ENCODE measurements around the gene GRAMD2B. TPM values are rescaled to one million over a fixed set of nuclear protein-coding genes. Genes with fewer than 3 reads are reported as not detected.

GRAMD2B gene
- total and polyA plus RNA-seq, 9 donors, result 19.2 to 99.0 (median 32.2) TPM

- no peak for TF ChIP-seq POLR2A (IDR thresholded peaks at IDR 0.05)
- TF ChIP-seq, protein P1, sequence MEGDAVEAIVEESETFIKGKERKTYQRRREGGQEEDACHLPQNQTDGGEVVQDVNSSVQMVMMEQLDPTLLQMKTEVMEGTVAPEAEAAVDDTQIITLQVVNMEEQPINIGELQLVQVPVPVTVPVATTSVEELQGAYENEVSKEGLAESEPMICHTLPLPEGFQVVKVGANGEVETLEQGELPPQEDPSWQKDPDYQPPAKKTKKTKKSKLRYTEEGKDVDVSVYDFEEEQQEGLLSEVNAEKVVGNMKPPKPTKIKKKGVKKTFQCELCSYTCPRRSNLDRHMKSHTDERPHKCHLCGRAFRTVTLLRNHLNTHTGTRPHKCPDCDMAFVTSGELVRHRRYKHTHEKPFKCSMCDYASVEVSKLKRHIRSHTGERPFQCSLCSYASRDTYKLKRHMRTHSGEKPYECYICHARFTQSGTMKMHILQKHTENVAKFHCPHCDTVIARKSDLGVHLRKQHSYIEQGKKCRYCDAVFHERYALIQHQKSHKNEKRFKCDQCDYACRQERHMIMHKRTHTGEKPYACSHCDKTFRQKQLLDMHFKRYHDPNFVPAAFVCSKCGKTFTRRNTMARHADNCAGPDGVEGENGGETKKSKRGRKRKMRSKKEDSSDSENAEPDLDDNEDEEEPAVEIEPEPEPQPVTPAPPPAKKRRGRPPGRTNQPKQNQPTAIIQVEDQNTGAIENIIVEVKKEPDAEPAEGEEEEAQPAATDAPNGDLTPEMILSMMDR (IDR thresholded peaks at IDR 0.05), result no peak
- no peak for TF ChIP-seq EP300 (IDR thresholded peaks at IDR 0.05)
- Histone ChIP-seq H3K4me1 (ENCODE audit: insufficient read depth) (peaks cover 21% of the 10 kb centered on the region), H3K27me3 (no peaks in the 10 kb centered on the region), H3K4me3 (no peak overlapping the region), H3K27ac (peak overlapping the region; percentile 16 to 21), H3K9me3 (no peaks in the 10 kb centered on the region), H3K36me3 (no peaks in the 10 kb centered on the region)
- 36 to 51% (median 36%) methylated on average over 3 of the region's 3 CpGs for WGBS, 3 donors
- DNase-seq, result no peak
- intact Hi-C loops (cut with DNase I), result loop anchor here in 2 of 4 donors (10.0 kb wide), 2 partner anchors 47 to 63 kb away; partner anchors contain the start of gene GRAMD2B (in 2 of the 2)
Observed at GRCh38 chr5:126471875-126472537, 48.8 kb downstream of the GRAMD2B start.

- DNase-seq, result no peak
- Histone ChIP-seq H3K4me1 (ENCODE audit: insufficient read depth) (peaks cover 21% of the 10 kb centered on the region), H3K4me3 (no peak overlapping the region), H3K36me3 (no peaks in the 10 kb centered on the region), H3K27me3 (no peaks in the 10 kb centered on the region), H3K27ac (peak overlapping the region in 1 of 2 donors; percentile 16), H3K9me3 (no peaks in the 10 kb centered on the region)
- WGBS, 3 donors, result 87 to 97% (median 90%) methylated on average over 2 of the region's 2 CpGs
- intact Hi-C loops (cut with DNase I), result loop anchor here in 2 of 4 donors (10.0 kb wide), 2 partner anchors 48 to 62 kb away; partner anchors contain the start of gene GRAMD2B (in 2 of the 2)
- TF ChIP-seq, protein P1 (IDR thresholded peaks at IDR 0.05), result no peak
- TF ChIP-seq POLR2A (IDR thresholded peaks at IDR 0.05), result no peak
- no peak for TF ChIP-seq EP300 (IDR thresholded peaks at IDR 0.05)
Observed at GRCh38 chr5:126472538-126472889, 49.3 kb downstream of the GRAMD2B start.

- 3 to 5% (median 4%) methylated on average over 5 of the region's 5 CpGs for WGBS, 3 donors
- H3K9me3 ChIP-seq, result no peaks in the 10 kb centered on the region
Observed at GRCh38 chr5:126477294-126478117, 54.3 kb downstream of the GRAMD2B start.

DNA sequence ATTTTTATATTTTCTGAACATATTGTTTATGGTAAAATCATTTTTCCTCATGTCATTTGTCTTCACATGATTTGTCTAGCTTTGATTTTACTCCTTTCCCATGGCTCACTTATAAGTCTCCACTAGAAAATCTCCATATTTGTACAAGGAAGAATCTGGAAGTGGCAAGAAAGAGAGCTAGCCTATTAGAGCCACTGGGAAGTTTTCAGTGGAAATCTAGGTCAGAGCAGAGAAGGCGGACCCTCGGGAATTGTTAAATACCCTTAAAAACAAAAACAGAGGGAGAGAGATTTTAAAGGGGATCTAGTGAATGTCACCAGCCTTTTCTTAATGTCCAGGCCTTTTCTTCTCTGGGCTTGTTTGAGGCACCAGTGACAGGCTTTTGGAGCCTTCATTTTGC lies 56.6 kb downstream of the GRAMD2B start:
- H3K4me3 ChIP-seq, result no peak overlapping the region
- no peak for DNase-seq
- intact Hi-C loops (cut with DNase I), result loop anchor here in 3 of 4 donors (5.0 to 10.0 kb wide), 3 partner anchors 55 to 123 kb away; partner anchors contain the start of gene GRAMD2B (in 2 of the 3)
- TF ChIP-seq POLR2A (IDR thresholded peaks at IDR 0.05) (no peak), EP300 (IDR thresholded peaks at IDR 0.05) (no peak)
- TF ChIP-seq, protein P1 (IDR thresholded peaks at IDR 0.05), result no peak
- H3K4me1 ChIP-seq (ENCODE audit: insufficient read depth), result peaks cover 9% of the 10 kb centered on the region
- no peaks in the 10 kb centered on the region for H3K27me3 ChIP-seq
- H3K9me3 ChIP-seq, result no peaks in the 10 kb centered on the region
- peak overlapping the region; percentile 8 to 56 for H3K27ac ChIP-seq
- 46 to 63% (median 48%) methylated on average over 2 of the region's 2 CpGs for WGBS, 3 donors
- H3K36me3 ChIP-seq, result no peaks in the 10 kb centered on the region

More at GRCh38 chr5:126477294-126478117, 54.3 kb downstream of the GRAMD2B start:
- H3K36me3 ChIP-seq, result no peaks in the 10 kb centered on the region
- peaks cover 11% of the 10 kb centered on the region for H3K4me1 ChIP-seq (ENCODE audit: insufficient read depth)
- H3K27ac ChIP-seq, result peak overlapping the region; percentile 26 to 62
- no peaks in the 10 kb centered on the region for H3K27me3 ChIP-seq
- intact Hi-C loops (cut with DNase I), result loop anchor here in 3 of 4 donors (5.0 to 10.0 kb wide), 3 partner anchors 53 to 120 kb away; partner anchors contain the start of gene GRAMD2B (in 2 of the 3)
- TF ChIP-seq EP300 (IDR thresholded peaks at IDR 0.05), result no peak
- no peak for TF ChIP-seq POLR2A (IDR thresholded peaks at IDR 0.05)
- TF ChIP-seq, protein P1 (IDR thresholded peaks at IDR 0.05), result no peak
- no peak overlapping the region for H3K4me3 ChIP-seq
- DNase-seq, result peak in 3 of 5 donors; percentile 56 to 59 (median 56)
